Epithelial cell of proximal tubule (primary cell): Measurements from ENCODE around the gene SRGAP2B. TPM values are rescaled to one million over a fixed set of nuclear protein-coding genes. Genes with fewer than 3 reads are reported as not detected.
"Not testable (repeated sequence)": the region's sequence is repeated elsewhere in the genome, so short reads cannot be mapped to it uniquely, and the experiment has no call there.

Experiments
- DNase-seq: peaks from one replicate; pipeline ENCODE4 v3.0.0-alpha.2; 2011; ENCODE audit warnings: low read depth
- H3K4me3 ChIP-seq: 2 replicates; pipeline ENCODE4 v1.5.1; 2011; ENCODE audit warnings: low read depth, mild to moderate bottlenecking, low read length
- total RNA-seq: library from RNA; depleted of rRNA; stranded (reverse); fragments of >200 nt; gene quantifications from 2 replicates; pipeline ENCODE4 v1.2.3, GENCODE V29; 2015

Gene SRGAP2B
- total RNA-seq, 1 donor from 2014 or later: 40.8 TPM

GRCh38 chr1:145052019-145052776 lies 42.9 kb downstream of the SRGAP2B start:
- DNase-seq, H3K4me3 ChIP-seq: not testable (repeated sequence)

- not testable (repeated sequence) for DNase-seq, H3K4me3 ChIP-seq
Measured at GRCh38 chr1:145048181-145048856, 46.8 kb downstream of the SRGAP2B start.

GRCh38 chr1:145047553-145047952 lies 47.6 kb downstream of the SRGAP2B start:
- H3K4me3 ChIP-seq, DNase-seq: not testable (repeated sequence)

DNA sequence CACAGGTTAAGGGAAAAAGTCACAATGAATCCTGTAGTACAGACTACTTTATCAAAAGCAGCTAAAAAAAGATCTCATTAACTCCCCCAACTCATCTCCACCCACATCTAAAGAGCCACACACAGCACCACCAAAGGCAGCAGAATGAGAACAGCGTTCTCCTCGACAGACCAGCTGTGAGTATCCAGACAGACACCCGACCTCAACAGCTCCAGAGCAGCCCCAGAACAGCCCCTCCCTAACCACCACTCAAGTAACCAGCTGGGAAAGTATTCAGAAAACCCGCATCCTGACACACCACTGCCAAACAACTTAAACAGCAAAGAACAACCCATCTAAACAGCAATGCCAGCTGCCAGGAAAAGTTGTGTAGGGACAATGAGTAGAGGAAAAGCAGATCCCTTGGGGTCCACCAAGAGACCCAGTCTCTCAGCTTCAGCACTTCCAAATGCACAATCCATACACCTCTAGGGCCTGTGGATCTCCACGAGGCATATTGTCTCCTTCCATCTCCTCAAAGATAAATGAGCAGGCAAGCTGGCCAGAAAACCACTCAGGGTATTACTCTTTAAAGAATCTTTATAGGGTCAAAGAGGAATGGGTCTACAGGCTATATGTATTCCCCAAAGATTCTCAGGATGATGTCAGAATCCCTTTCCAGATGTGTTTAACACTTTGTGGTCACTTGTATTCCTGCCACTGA lies 49.4 kb downstream of the SRGAP2B start:
- DNase-seq, H3K4me3 ChIP-seq: not testable (repeated sequence)

DNA sequence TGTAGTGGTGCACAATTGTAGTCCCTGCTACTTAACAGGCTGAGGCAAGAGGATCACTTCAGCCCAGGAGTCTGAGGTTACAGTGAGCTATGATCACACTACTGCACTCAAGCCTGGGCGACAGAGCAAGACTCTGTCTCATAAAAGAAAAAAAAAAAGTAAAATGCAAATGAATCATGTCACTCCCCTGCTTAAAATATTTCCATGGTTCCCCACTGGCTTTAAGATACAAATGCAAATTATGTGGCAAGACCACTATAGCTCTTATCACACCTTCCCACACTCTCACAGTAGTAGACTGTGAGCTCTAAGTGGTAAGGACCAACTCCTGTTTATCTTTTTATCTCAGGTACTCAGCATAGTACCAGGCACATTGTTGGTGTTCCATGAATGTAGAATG lies 53.6 kb downstream of the SRGAP2B start:
- not testable (repeated sequence) for H3K4me3 ChIP-seq, DNase-seq

DNA sequence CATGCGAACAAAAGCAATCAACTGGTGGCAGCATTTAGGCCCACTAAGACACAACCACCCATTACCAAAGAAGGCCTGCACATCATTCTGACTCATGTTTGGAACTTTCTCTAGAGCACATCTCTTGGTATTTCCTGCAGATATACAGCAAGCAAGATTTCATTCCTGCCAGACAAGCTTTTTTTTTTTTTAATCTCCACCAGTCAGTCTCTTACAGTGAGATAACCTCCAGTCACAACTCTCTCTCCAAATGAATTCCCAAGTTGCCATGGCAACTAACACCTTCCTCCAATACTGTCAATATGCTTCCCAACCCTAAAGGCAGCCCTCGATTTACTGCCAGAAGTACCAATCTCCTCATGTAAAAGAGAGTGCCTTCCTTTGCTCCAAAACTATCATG lies 59.1 kb downstream of the SRGAP2B start:
- not testable (repeated sequence) for DNase-seq, H3K4me3 ChIP-seq

DNA sequence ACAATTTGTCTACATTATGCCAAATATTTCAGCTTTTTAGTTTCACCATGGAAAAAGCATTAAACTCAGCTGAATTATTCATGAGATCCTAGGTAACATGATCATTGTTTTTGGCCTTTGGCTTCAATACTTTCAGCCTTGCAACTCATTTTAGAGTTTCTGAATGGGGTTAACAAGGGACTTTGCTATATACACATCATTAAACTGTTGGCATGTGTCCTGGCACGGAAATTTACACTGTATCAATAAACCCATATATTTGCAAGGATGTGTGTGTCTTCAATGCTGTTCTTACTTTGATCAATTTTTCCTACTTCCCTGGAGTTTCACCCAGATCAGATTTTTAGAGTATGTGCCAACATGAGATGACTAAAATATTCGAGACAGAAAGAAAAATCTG lies 61.6 kb downstream of the SRGAP2B start:
- DNase-seq, H3K4me3 ChIP-seq: not testable (repeated sequence)

- not testable (repeated sequence) for H3K4me3 ChIP-seq, DNase-seq
Measured at GRCh38 chr1:145027251-145027650, 67.9 kb downstream of the SRGAP2B start.

- H3K4me3 ChIP-seq, DNase-seq: not testable (repeated sequence)
Measured at GRCh38 chr1:145025286-145025685, 69.8 kb downstream of the SRGAP2B start.

DNA sequence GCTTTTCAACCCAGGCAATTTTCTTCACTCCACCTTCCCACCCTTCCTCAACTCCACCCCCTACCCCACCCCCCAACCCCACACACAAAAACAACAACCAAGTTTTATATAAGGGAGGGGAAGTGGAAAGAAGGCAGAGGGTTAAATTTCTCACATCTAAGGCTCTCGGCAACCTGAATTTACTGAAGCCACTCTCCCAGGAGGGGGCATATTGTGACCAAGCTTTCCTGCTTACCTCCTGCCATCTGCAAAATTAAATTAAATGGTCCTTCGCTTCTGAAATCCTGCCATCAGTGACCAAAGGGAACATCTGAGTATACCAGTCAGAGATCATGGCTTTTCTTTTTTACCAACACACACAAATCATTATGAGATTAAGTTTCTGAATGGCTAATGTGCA lies 72.9 kb downstream of the SRGAP2B start:
- DNase-seq, H3K4me3 ChIP-seq: not testable (repeated sequence)

GRCh38 chr1:145021749-145022148 lies 73.4 kb downstream of the SRGAP2B start:
- H3K4me3 ChIP-seq, DNase-seq: not testable (repeated sequence)

GRCh38 chr1:145019709-145020108 lies 75.4 kb downstream of the SRGAP2B start:
- not testable (repeated sequence) for DNase-seq, H3K4me3 ChIP-seq

GRCh38 chr1:145017725-145018124 lies 77.4 kb downstream of the SRGAP2B start:
- H3K4me3 ChIP-seq, DNase-seq: not testable (repeated sequence)

DNA sequence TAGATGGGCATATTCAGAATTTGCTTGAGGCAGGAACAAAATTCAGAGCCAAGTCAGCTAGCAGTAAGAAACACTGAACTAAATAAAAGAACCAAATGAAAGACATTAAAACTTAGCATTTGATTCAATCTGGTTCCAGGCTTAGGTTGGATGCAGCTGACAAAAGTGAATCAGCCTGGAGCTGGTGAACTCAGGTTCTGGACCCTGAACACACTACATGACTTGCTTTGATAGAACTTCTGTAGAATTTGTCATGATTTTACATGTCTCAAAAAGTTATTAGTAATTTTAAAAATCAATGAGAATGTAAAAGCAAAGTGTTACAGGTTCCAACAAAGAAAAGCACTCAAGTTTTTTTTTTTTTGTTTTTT lies 78.7 kb downstream of the SRGAP2B start:
- DNase-seq, H3K4me3 ChIP-seq: not testable (repeated sequence)

- not testable (repeated sequence) for H3K4me3 ChIP-seq, DNase-seq
Measured at GRCh38 chr1:145015744-145016491, 79.2 kb downstream of the SRGAP2B start.

DNA sequence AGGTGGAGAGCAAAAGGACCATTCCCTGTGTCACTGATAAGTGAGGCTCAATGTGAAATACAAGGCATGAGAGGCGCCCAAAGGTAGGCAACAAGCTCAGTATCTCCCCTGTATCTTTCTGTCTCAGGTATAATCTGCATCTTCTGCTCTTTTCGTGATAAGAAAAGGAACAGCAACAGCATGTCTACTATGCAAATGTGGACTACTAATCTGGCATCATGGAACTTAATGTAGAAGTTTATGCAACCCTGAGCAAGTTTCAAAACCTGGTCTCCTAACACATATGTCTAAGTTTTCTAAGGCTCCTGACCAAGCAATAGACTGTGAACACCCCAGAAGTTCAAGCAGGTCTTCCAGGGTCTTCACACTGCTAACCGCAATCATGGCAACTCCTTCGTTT lies 81.8 kb downstream of the SRGAP2B start:
- H3K4me3 ChIP-seq, DNase-seq: not testable (repeated sequence)

DNA sequence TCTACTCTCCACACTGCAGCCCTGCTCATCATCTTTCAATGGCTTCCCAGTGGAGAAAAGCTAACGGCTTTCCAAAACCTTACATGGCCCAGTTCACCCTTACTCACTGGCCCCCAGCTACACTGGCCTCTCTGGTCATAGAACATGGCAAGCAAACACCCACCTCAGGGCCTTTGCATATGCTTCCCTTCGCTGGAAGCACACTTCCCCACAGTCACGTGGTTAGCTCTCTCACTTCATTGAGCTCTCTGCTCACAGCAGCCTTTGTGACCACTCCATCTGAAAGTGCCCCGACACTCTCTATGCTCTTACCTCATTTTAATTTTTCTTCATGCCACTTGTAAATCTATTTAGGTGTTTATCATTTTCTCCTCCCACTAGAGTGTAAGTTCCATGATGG lies 83.3 kb downstream of the SRGAP2B start:
- H3K4me3 ChIP-seq, DNase-seq: not testable (repeated sequence)

GRCh38 chr1:145010580-145010979 lies 84.5 kb downstream of the SRGAP2B start:
- not testable (repeated sequence) for DNase-seq, H3K4me3 ChIP-seq

GRCh38 chr1:145009928-145010327 lies 85.2 kb downstream of the SRGAP2B start:
- H3K4me3 ChIP-seq, DNase-seq: not testable (repeated sequence)
